Coronary artery (tissue), 2 donors: ENCODE data around the gene SELL.

ENCODE experiments used
- DNase-seq: peaks from one replicate; pipeline ENCODE4 v3.0.0-alpha.2; 2017; ENCODE audit warnings: low spot score
- H3K27ac ChIP-seq, 2 donors: fragments of 200-600 bp; sonication (generic); one replicate each; pipeline ENCODE4 v1.5.1; 2016 to 2019
- H3K4me3 ChIP-seq: fragments of 200-600 bp; sonication (generic); 2 replicates; pipeline ENCODE4 v1.5.1; 2016; ENCODE audit warnings: mild to moderate bottlenecking, moderate library complexity
- TF ChIP-seq, protein P1 (sequence below): fragments of 200-600 bp; sonication (generic); IDR thresholded peaks from one replicate; pipeline ENCODE4 v1.5.1; 2019; ENCODE audit warnings: antibody characterized with exemption

The SELL gene

DNA sequence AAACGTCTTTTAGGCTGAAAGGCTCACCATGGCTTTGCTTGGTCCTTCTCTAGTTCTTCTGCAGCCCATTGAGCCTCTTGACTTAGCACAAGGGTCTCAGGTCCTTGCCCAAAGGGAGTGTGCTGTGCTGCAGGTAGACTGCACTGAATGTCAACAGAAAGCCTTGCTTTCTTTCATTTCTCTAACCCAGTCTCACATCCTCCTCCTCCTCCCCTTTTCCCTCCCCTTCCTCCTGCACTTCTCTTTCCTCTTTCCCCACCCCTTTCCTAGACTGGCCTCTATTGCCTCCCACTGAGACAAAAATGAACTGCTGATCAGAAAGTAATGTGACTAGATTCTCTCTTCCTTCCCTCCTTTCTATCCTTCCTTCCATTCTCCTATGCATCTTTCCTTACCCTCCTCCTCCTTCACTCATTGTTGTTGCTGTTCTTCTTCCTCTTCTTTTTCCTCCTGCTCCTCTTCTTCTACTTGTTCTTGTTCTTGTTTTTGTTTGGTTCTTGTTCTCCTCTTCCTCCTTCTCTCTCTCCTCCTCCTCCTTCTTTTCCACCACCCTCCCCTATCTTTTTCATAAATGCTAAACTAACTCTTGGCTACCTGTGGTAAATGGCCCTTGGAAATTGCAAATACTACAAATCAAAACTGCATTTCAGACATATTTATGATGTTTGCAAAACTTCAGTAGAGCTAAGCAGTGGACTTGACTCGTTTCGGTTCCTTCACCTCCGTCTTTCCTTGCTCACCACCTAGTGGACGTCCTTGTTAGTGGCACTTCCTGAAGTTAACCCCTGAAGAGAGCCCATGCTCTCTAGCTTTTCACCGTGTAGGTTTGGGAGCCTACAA, at the start of gene SELL:
Gene SELL, minus strand, starts transcription at position 152 of the 840 bp plus-strand sequence. Its CDS starts 122 bp downstream, at position 30.
- Histone ChIP-seq H3K27ac (no peak within 1 kb of the TSS), H3K4me3 (peak within 1 kb of the TSS; percentile 49)
- no peak for DNase-seq
- TF ChIP-seq, protein P1, sequence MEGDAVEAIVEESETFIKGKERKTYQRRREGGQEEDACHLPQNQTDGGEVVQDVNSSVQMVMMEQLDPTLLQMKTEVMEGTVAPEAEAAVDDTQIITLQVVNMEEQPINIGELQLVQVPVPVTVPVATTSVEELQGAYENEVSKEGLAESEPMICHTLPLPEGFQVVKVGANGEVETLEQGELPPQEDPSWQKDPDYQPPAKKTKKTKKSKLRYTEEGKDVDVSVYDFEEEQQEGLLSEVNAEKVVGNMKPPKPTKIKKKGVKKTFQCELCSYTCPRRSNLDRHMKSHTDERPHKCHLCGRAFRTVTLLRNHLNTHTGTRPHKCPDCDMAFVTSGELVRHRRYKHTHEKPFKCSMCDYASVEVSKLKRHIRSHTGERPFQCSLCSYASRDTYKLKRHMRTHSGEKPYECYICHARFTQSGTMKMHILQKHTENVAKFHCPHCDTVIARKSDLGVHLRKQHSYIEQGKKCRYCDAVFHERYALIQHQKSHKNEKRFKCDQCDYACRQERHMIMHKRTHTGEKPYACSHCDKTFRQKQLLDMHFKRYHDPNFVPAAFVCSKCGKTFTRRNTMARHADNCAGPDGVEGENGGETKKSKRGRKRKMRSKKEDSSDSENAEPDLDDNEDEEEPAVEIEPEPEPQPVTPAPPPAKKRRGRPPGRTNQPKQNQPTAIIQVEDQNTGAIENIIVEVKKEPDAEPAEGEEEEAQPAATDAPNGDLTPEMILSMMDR: peak; percentile 30

DNA sequence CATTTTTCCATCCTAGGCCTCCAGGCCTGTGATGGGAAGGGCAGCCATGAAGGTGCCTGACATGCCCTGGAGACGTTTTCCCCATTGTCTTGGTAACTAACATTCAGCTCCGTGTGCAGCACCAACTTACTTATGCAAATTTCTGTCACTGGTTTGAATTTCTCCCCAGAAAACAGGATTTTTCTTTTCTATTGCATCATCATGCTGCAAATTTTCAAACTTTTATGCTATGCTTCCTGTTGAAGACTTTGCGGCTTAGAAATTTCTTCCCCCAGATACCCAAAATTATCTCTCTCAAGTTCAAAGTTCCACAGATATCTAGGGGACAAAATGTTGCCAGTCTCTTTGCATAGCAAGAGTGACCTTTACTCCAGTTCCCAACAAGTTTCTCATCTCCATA, 47.6 kb upstream of the SELL start:
- no peak overlapping the region for H3K27ac ChIP-seq
- TF ChIP-seq, protein P1: no peak
- no peak overlapping the region for H3K4me3 ChIP-seq
- DNase-seq: no peak

DNA sequence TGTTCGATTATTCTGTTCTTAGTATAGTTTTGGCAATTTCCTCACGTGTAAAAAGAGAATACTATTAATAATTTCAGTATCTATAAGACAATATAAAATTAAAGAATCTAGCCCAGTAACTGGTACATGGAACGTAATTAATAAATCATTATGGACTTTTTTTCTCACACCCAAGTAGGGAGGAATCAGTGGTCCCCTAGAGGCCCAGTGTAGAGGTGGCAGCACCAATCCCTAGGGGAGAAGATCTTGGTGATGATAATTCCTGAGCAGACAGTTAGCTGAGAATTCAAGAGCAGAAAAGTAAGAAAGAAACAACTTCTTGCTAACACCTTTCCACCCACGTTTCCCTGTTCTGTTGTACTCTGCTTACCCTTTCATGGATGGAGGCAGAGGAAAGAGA, 42.1 kb upstream of the SELL start:
- TF ChIP-seq, protein P1: no peak
- Histone ChIP-seq H3K27ac (no peak overlapping the region), H3K4me3 (no peak overlapping the region)
- DNase-seq: no peak

DNA sequence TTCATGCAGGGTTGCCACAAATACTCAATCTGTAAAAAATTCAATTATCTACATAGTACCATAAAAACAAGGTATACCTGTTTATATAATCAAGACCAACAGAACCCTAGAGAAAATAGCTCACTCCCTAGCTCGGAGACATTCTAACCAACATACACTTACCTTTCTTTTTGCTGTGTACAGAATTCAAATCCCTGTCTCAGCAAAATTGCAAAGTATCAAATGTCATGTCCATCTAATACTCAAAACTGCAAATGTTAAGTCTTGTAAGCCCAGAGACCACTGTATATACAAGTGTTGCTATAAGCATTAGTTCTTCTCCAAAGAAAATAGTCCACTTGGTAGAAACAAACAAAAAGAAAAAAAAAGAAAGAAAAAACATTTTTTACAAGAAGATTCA, 38.6 kb upstream of the SELL start:
- DNase-seq: no peak
- Histone ChIP-seq H3K27ac (no peak overlapping the region), H3K4me3 (no peak overlapping the region)
- TF ChIP-seq, protein P1: no peak

DNA sequence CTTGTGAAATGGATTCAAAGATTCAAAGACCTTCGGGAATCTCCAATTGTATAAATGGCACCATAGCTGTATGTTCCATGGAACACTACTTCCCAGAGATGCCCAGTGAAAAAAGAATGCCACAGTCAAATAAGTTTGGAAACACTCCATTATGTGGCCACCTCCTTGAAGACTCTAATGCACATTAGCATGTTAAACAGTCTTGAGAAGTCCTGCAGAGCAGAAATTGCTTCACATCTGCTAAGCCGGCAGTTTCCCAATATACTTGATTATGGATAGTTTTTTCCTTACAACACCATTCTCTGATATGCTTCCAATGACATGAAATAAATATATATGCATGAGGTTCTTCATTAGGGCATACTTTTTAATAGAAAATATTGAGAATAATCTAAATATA, 35.1 kb upstream of the SELL start:
- no peak overlapping the region for H3K4me3 ChIP-seq
- TF ChIP-seq, protein P1: no peak
- no peak overlapping the region for H3K27ac ChIP-seq
- DNase-seq: no peak

DNA sequence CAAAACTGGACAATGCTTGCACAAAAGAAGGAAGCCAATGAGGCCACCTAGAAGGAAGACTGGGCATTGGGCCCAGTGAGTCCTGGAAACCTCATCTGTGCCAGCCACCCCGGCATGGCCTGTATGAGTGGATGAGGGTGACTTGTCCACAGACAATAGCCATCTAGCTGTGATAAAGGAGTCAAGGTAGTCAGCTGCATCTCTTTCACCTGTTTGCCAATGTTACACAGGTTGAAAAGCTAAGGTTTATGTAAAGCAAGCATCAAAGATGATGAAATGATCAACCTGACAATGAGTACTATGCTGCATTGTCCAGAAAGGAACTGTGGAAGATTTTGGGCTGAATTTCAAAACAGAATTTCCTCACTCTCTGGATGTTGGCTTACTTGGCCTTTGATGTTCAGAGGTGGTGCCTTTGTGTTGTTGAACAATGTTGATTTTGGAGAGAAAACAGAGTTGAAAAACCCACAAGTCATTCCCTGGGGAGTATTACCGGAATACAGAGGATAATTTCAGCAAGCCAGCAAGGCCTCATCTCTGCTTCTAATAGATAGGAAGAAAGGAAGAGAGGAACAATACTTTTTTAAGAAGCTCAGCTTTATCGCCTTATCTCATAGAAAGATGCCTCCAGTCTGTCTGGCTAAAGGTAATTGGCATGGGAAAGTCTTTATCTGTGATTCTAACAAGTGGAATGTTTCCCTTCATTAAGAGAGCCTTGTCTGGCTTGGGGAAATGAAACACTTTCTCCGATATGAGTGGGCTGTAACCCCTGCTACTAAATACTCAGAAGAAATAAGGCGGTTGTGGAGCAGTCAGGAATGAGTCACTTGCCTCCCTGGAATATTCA, 33.8 kb upstream of the SELL start:
- TF ChIP-seq, protein P1: no peak
- DNase-seq: no peak
- Histone ChIP-seq H3K4me3 (no peak overlapping the region), H3K27ac (peak overlapping the region in 1 of 2 donors; percentile 5)
